Measurements from ENCODE around the gene ABLIM2. TPM values are rescaled to one million over a fixed set of nuclear protein-coding genes. Genes with fewer than 3 reads are reported as not detected.

Gene ABLIM2
- total RNA-seq, 1 experiment from 2014 or later: 6.1 TPM

DNA sequence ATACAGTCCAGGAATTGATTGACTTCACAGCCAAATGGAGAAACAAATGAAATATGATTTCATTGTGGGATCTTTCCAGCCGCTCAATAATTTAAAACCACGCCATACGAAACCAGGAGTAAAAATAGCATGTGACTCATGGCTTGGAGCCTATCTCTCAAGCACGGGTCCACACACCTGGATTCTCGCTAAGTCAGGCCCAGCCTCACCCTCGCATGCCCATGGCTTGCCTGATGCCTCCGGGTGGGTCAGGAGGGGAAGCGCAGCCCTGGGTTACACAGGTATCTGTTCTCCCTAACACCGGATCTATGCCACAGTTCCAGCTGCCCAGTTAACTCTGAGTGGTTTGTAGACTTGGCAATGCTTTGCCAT is 5.6 kb upstream of the ABLIM2 start:
- intact Hi-C loops (cut with micrococcal nuclease): no loop called here
- H3K4me3 ChIP-seq (replicated peaks in 1 of 2; ENCODE audit: low read depth in 1 of 2, low read length in 2 of 2): no peak overlapping the region

DNA sequence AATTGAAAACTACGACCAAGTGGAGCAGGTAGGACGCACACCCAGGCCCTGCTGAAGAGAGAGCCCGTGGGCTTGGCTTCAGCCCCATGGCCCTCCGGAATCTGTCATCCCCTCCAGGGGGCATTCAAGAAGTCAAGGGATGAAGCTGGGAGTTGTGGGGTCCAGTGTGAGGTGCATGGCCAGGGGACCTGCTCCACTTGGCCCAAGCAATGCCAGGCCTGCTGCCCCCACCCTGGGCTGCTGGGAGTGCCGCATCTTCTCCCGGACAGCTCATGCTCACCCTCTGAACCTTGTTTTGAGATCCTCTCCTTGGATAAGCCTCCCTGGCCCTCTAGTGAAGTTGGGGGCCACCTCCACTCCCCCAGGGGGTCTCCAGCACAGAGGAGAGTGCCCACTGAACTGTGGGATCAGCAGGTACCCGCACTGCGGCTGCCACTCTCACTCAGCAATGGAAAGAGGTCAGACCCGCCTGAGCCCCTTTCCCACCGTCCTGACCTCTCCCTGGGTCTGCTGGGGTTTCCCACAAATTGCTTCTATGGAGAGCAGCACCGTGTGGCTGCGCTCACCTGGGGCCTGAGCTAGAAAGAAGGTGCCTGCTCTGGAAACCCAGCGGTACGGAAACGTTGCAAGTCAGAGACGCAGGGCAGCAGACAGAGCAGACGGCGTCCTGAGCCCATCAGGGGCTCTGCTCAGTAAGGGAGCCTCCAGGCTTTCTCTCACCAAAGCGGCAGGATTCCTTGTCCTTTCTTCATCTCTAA is 5.0 kb upstream of the ABLIM2 start:
- ChIA-PET RAD21 (ENCODE audit: low non-redundant PET in 1 of 2, low total read pairs in 2 of 2, uncharacterized antibody in 2 of 2, unreplicated experiment in 2 of 2) (no interaction called here), POLR2A (no interaction called here), CTCF (interaction anchor here (0.7 kb wide), 1 partner anchor 13 kb away, joined by 3 read pairs; no protein-coding TSS in a partner anchor)
- Histone ChIP-seq H3K9me3 (ENCODE audit: control insufficient read depth in 1 of 2, insufficient read depth in 1 of 2, low read depth in 1 of 2, low read length in 2 of 2) (peaks cover 0 to 4% of the 10 kb centered on the region in 2 experiments; a peak in 1 of 4 replicates), H3K27ac (ENCODE audit: low read depth, low read length) (no peak overlapping the region), H3K4me1 (ENCODE audit: control insufficient read depth in 1 of 2, insufficient read depth in 2 of 2, low read length in 2 of 2) (peaks cover 5 to 19% of the 10 kb centered on the region in 2 experiments), H3K4me2 (ENCODE audit: low read length) (peak overlapping the region; percentile 39), H3K9me2 (ENCODE audit: insufficient read depth) (no peaks in the 10 kb centered on the region), H3K4me3 (replicated peaks in 1 of 2; ENCODE audit: low read depth in 1 of 2, low read length in 2 of 2) (no peak overlapping the region), H3K27me3 (ENCODE audit: insufficient read depth, low read length) (no peaks in the 10 kb centered on the region), H2AFZ (ENCODE audit: low read depth, low read length, poor library complexity, severe bottlenecking) (no peak overlapping the region), H3K79me2 (ENCODE audit: insufficient read depth, low read length) (no peaks in the 10 kb centered on the region), H3K36me3 (ENCODE audit: control insufficient read depth in 1 of 2, insufficient read depth in 2 of 2, low read length in 2 of 2) (no peaks in the 10 kb centered on the region), H4K20me1 (ENCODE audit: insufficient read depth) (no peaks in the 10 kb centered on the region), H3K9ac (ENCODE audit: low read length) (no peak overlapping the region)
- intact Hi-C loops (cut with micrococcal nuclease): no loop called here
- no peak for TF ChIP-seq POLR2A (IDR thresholded peaks at IDR 0.05; ENCODE audit: borderline replicate concordance, extremely low read depth, insufficient read depth, insufficient read length)
- no peak for TF ChIP-seq SP1 (IDR thresholded peaks at IDR 0.05; ENCODE audit: low read depth)
- TF ChIP-seq TCF7L2 (IDR thresholded peaks at IDR 0.05; ENCODE audit: borderline replicate concordance, extremely low read depth, insufficient read depth, insufficient read length): no peak
- ATAC-seq (no peak), DNase-seq (ENCODE audit: low read depth, low spot score) (no peak)
- BruUV-seq (replicated peaks): no TSS peak

More for the DNA sequence above, 5.6 kb upstream of the ABLIM2 start:
- H3K36me3 ChIP-seq (ENCODE audit: control insufficient read depth in 1 of 2, insufficient read depth in 2 of 2, low read length in 2 of 2): no peaks in the 10 kb centered on the region
- POLR2A ChIA-PET: no interaction called here
- DNase-seq (ENCODE audit: low read depth, low spot score): no peak
- no peak overlapping the region for H2AFZ ChIP-seq (ENCODE audit: low read depth, low read length, poor library complexity, severe bottlenecking)
- H3K9me3 ChIP-seq (ENCODE audit: control insufficient read depth in 1 of 2, insufficient read depth in 1 of 2, low read depth in 1 of 2, low read length in 2 of 2): peaks cover 0 to 9% of the 10 kb centered on the region in 2 experiments; a peak in 1 of 4 replicates
- no peaks in the 10 kb centered on the region for H4K20me1 ChIP-seq (ENCODE audit: insufficient read depth)
- H3K4me1 ChIP-seq (ENCODE audit: control insufficient read depth in 1 of 2, insufficient read depth in 2 of 2, low read length in 2 of 2): peaks cover 5 to 15% of the 10 kb centered on the region in 2 experiments
- H3K27me3 ChIP-seq (ENCODE audit: insufficient read depth, low read length): no peaks in the 10 kb centered on the region
- no TSS peak for BruUV-seq (replicated peaks)
- ATAC-seq: no peak
- no peaks in the 10 kb centered on the region for H3K79me2 ChIP-seq (ENCODE audit: insufficient read depth, low read length)
- H3K27ac ChIP-seq (ENCODE audit: low read depth, low read length): no peak overlapping the region
- CTCF ChIA-PET: no interaction called here
- H3K4me2 ChIP-seq (ENCODE audit: low read length): peak overlapping the region; percentile 39
- no peak for TF ChIP-seq ZNF274 (IDR thresholded peaks at IDR 0.05; ENCODE audit: low read depth, low read length)
- TF ChIP-seq SP1 (IDR thresholded peaks at IDR 0.05; ENCODE audit: low read depth): no peak
- no peak for TF ChIP-seq EZH2 (IDR thresholded peaks at IDR 0.05)
- TF ChIP-seq, protein P1, sequence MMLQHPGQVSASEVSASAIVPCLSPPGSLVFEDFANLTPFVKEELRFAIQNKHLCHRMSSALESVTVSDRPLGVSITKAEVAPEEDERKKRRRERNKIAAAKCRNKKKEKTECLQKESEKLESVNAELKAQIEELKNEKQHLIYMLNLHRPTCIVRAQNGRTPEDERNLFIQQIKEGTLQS (IDR thresholded peaks at IDR 0.05): no peak
- no peak for TF ChIP-seq SIN3A (IDR thresholded peaks at IDR 0.05; ENCODE audit: low read depth)
- TF ChIP-seq FOSL1 (IDR thresholded peaks at IDR 0.05; ENCODE audit: low read depth): no peak
- TF ChIP-seq, protein P2, sequence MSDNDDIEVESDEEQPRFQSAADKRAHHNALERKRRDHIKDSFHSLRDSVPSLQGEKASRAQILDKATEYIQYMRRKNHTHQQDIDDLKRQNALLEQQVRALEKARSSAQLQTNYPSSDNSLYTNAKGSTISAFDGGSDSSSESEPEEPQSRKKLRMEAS (IDR thresholded peaks at IDR 0.05): no peak
- no peaks in the 10 kb centered on the region for H3K9me2 ChIP-seq (ENCODE audit: insufficient read depth)
- H3K9ac ChIP-seq (ENCODE audit: low read length): no peak overlapping the region
- RAD21 ChIA-PET (ENCODE audit: low non-redundant PET in 1 of 2, low total read pairs in 2 of 2, uncharacterized antibody in 2 of 2, unreplicated experiment in 2 of 2): no interaction called here
